Stomach (tissue), 9 donors: Measurements from ENCODE around the gene KRT7. TPM values are rescaled to one million over a fixed set of nuclear protein-coding genes. Genes with fewer than 3 reads are reported as not detected.

ENCODE experiments used
- DNase-seq, 2 donors: peaks; one replicate each; pipeline versions ENCODE4 v3.0.0 to v3.0.0-alpha.2; 2013 to 2019
- H3K27ac ChIP-seq, 5 donors: fragments of 200-600 bp in 4 of 5; sonication (generic) in 4 of 5; one replicate each; pipeline ENCODE4 v1.5.1; 2013 to 2019; ENCODE audit warnings: mild to moderate bottlenecking in 1 of 5, moderate library complexity in 1 of 5
- H3K27me3 ChIP-seq, 3 donors: fragments of 200-600 bp; sonication (generic); one replicate each; pipeline ENCODE4 v1.5.1; 2017 to 2019; ENCODE audit warnings: mixed run types in 1 of 3
- H3K36me3 ChIP-seq, 4 donors: fragments of 200-600 bp; sonication (generic); 1 replicate in 3 of 4; 2 replicates in 1 of 4; pipeline ENCODE4 v1.5.1; 2016 to 2019
- H3K4me1 ChIP-seq, 4 donors: fragments of 200-600 bp; sonication (generic); one replicate each; pipeline ENCODE4 v1.5.1; 2016 to 2019
- H3K4me3 ChIP-seq, 4 donors: fragments of 200-600 bp; sonication (generic) in 3 of 4; one replicate each; pipeline ENCODE4 v1.5.1; 2016 to 2019; ENCODE audit warnings: mild to moderate bottlenecking in 1 of 4
- H3K9me3 ChIP-seq, 4 donors: fragments of 200-600 bp; sonication (generic); one replicate each; pipeline ENCODE4 v1.5.1; 2016 to 2019
- CTCF ChIP-seq, 7 experiments: fragments of 450-650 bp in 4 of 7; fragments of 200-600 bp in 3 of 7; sonication (generic) in 3 of 7; IDR thresholded peaks; one replicate each; pipeline ENCODE4 v1.5.1; 2016 to 2019; ENCODE audit warnings: antibody characterized with exemption in 7 of 7, control low read depth in 2 of 7, mild to moderate bottlenecking in 1 of 7
- EP300 ChIP-seq: sonication (generic); formaldehyde crosslinking; IDR thresholded peaks from one replicate; pipeline ENCODE4 v1.6.1; 2017; ENCODE audit warnings: antibody characterized with exemption
- POLR2A ChIP-seq, 4 donors: fragments of 450-650 bp; IDR thresholded peaks; one replicate each; pipeline ENCODE4 v1.6.1; 2016; ENCODE audit warnings: antibody characterized with exemption in 4 of 4, control low read depth in 2 of 4, mild to moderate bottlenecking in 1 of 4, moderate library complexity in 1 of 4
- POLR2AphosphoS5 ChIP-seq, 3 donors: sonication (generic); formaldehyde crosslinking; IDR thresholded peaks; one replicate each; pipeline ENCODE4 v1.6.1; 2016; ENCODE audit warnings: antibody characterized with exemption in 3 of 3
- WGBS, 5 donors: extraction: QIAGEN DNeasy Blood & Tissue Kit in 3 of 5; methylation state at CpG; one replicate each; pipeline versions ENCODE4 v1.1.5 to v1.1.7; 2013 to 2018; 5-methylcytosine and 5-hydroxymethylcytosine counted together
- intact Hi-C: fragments of 100-400 bp; cut with DNase I; formaldehyde crosslinking; loops from one replicate; pipeline ENCODE4 v1.15.1; 2023; ENCODE audit warnings: low total_unique reads
- polyA plus RNA-seq, 3 donors: library from polyadenylated mRNA; stranded (reverse); fragments of 200-250 nt; gene quantifications; one replicate each; pipeline ENCODE4 v1.2.3, GENCODE V29; 2013
- total RNA-seq, 5 donors: library from RNA; depleted of rRNA; stranded (reverse); fragments of >200 nt; gene quantifications; one replicate each; pipeline versions ENCODE4 v1.1.0 to v1.2.3, GENCODE V29; 2014 to 2016
- donor health status: healthy with polysubstance abuse.
- donor health status: Bipolar disorder and iron deficiency.
- donor health status: healthy.

The KRT7 gene
- total and polyA plus RNA-seq, 8 donors, result 6.4 to 214 (median 117) TPM; not detected in 2

- DNase-seq, result no peak
These were observed 22.0 kb upstream of the KRT7 start for GRCh38 chr12:52210925-52211650.

GRCh38 chr12:52211716-52212585, 21.1 kb upstream of the KRT7 start:
- DNase-seq, result no peak
- Histone ChIP-seq H3K9me3 (no peaks in the 10 kb centered on the region), H3K36me3 (no peaks in the 10 kb centered on the region), H3K27ac (no peak overlapping the region), H3K4me3 (no peak overlapping the region), H3K27me3 (peaks cover 0 to 10% (median 0%) of the 10 kb centered on the region in 3 donors), H3K4me1 (peaks cover 23 to 50% (median 32%) of the 10 kb centered on the region in 4 donors)
- no peak for TF ChIP-seq CTCF (IDR thresholded peaks at IDR 0.05)
- TF ChIP-seq POLR2A (IDR thresholded peaks at IDR 0.05), result no peak
- TF ChIP-seq POLR2AphosphoS5 (IDR thresholded peaks at IDR 0.05), result no peak
- no peak for TF ChIP-seq EP300
- intact Hi-C loops, result no loop called here
- WGBS, 5 donors, result 85 to 93% (median 89%) methylated on average over 9 to 13 of the region's 13 CpGs

More at GRCh38 chr12:52210925-52211650, 22.0 kb upstream of the KRT7 start:
- peaks cover 16 to 41% (median 24%) of the 10 kb centered on the region in 4 donors for H3K4me1 ChIP-seq
- no peaks in the 10 kb centered on the region for H3K9me3 ChIP-seq
- H3K4me3 ChIP-seq, result no peak overlapping the region
- H3K27me3 ChIP-seq, result peaks cover 0 to 10% (median 0%) of the 10 kb centered on the region in 3 donors
- intact Hi-C loops, result no loop called here
- H3K27ac ChIP-seq, result no peak overlapping the region
- 75 to 81% (median 78%) methylated on average over 9 to 10 of the region's 10 CpGs for WGBS, 5 donors
- H3K36me3 ChIP-seq, result no peaks in the 10 kb centered on the region
- TF ChIP-seq EP300 (no peak), POLR2AphosphoS5 (IDR thresholded peaks at IDR 0.05) (no peak), CTCF (IDR thresholded peaks at IDR 0.05) (no peak), POLR2A (IDR thresholded peaks at IDR 0.05) (no peak)

GRCh38 chr12:52212701-52213563, 20.1 kb upstream of the KRT7 start:
- Histone ChIP-seq H3K4me3 (no peak overlapping the region), H3K9me3 (no peaks in the 10 kb centered on the region), H3K27ac (no peak overlapping the region), H3K4me1 (peaks cover 22 to 50% (median 34%) of the 10 kb centered on the region in 4 donors), H3K36me3 (no peaks in the 10 kb centered on the region), H3K27me3 (peaks cover 0 to 10% (median 0%) of the 10 kb centered on the region in 3 donors)
- intact Hi-C loops, result no loop called here
- WGBS, 5 donors, result 74 to 82% (median 78%) methylated on average over 11 to 13 of the region's 13 CpGs
- no peak for DNase-seq
- TF ChIP-seq EP300, result no peak

GRCh38 chr12:52213564-52214420, 19.3 kb upstream of the KRT7 start:
- 18 to 28% (median 19%) methylated on average over 11 to 13 of the region's 13 CpGs for WGBS, 5 donors
- Histone ChIP-seq H3K27me3 (peaks cover 0 to 10% (median 0%) of the 10 kb centered on the region in 3 donors), H3K27ac (peak overlapping the region in 1 of 5 donors; percentile 4), H3K4me1 (peaks cover 20 to 44% (median 31%) of the 10 kb centered on the region in 4 donors), H3K4me3 (no peak overlapping the region), H3K9me3 (no peaks in the 10 kb centered on the region), H3K36me3 (no peaks in the 10 kb centered on the region)
- intact Hi-C loops, result no loop called here
- peak; percentile 84 to 92 for DNase-seq
- TF ChIP-seq POLR2A (IDR thresholded peaks at IDR 0.05) (no peak), EP300 (no peak), POLR2AphosphoS5 (IDR thresholded peaks at IDR 0.05) (peak in 1 of 3 donors; percentile 40), CTCF (IDR thresholded peaks at IDR 0.05) (peak in 6 of 7 experiments; percentile 72 to 97 (median 92))
